Effector memory CD8-positive, alpha-beta T cell (primary cell): ENCODE results near the gene EVC.

ENCODE experiments used
- ATAC-seq: fragments of 150-1000 bp; cut with Tn5 transposase; replicated peaks from 2 replicates; pipeline ENCODE4 v1.10.0; 2021; ENCODE audit warnings: mild to moderate bottlenecking, moderate library complexity
- DNase-seq, 3 experiments: peaks; one replicate each; pipeline ENCODE4 v3.0.0; 2021
- H3K27ac Mint-ChIP-seq, 2 donors: one replicate each; pipeline ENCODE4 v1.8.0; 2022; ENCODE audit warnings: mild to moderate bottlenecking in 2 of 2, mixed read lengths in 2 of 2, moderate library complexity in 2 of 2
- H3K27me3 Mint-ChIP-seq, 2 donors: one replicate each; pipeline ENCODE4 v1.8.0; 2022; ENCODE audit warnings: mixed read lengths in 2 of 2
- H3K36me3 Mint-ChIP-seq: one replicate; pipeline ENCODE4 v1.8.0; 2022; ENCODE audit warnings: mild to moderate bottlenecking, moderate library complexity, mixed read lengths; ENCODE audit not compliant: insufficient read depth
- H3K4me1 Mint-ChIP-seq, 2 donors: one replicate each; pipeline ENCODE4 v1.8.0; 2022; ENCODE audit warnings: low read depth in 2 of 2, mixed read lengths in 2 of 2
- H3K4me3 Mint-ChIP-seq, 2 donors: one replicate each; pipeline ENCODE4 v1.8.0; 2022; ENCODE audit warnings: mild to moderate bottlenecking in 2 of 2, mixed read lengths in 2 of 2, moderate library complexity in 2 of 2
- H3K9me3 Mint-ChIP-seq, 2 donors: one replicate each; pipeline ENCODE4 v1.8.0; 2022; ENCODE audit warnings: mixed read lengths in 2 of 2

EVC gene

GRCh38 chr4:5813882-5814255 is 102.9 kb downstream of the EVC start:
- Mint-ChIP-seq H3K9me3 (no peaks in the 10 kb centered on the region), H3K27me3 (peaks cover 7 to 24% of the 10 kb centered on the region in 2 donors), H3K36me3 (peaks cover 4% of the 10 kb centered on the region), H3K27ac (no peak overlapping the region), H3K4me1 (no peaks in the 10 kb centered on the region), H3K4me3 (no peak overlapping the region)
- ATAC-seq (no peak), DNase-seq (no peak)

GRCh38 chr4:5814421-5814820 is 103.4 kb downstream of the EVC start:
- H3K9me3 Mint-ChIP-seq = no peaks in the 10 kb centered on the region
- no peaks in the 10 kb centered on the region for H3K4me1 Mint-ChIP-seq
- DNase-seq (no peak), ATAC-seq (no peak)
- peaks cover 4% of the 10 kb centered on the region for H3K36me3 Mint-ChIP-seq
- no peak overlapping the region for H3K27ac Mint-ChIP-seq
- H3K4me3 Mint-ChIP-seq = no peak overlapping the region
- peaks cover 7 to 24% of the 10 kb centered on the region in 2 donors for H3K27me3 Mint-ChIP-seq

DNA sequence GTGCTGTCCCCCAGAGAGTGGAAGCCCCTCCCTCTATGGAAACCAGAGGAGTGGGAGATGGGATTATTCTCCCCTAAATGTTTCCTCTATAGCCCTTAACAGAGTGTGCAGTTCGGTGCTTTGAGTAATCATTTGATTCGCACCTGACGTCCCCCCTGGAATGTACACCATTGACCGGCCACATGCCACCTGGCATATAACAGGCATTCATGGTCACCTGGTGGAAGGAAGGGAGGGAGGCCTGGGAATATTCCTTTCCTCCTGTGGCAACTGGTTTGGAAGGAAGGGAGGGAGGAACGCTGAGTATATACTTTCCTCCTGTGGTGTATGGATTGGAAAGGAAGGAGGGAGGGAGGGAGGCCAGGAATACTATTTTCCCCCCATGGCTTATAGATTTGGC is 104.6 kb downstream of the EVC start:
- Mint-ChIP-seq H3K4me1 (no peaks in the 10 kb centered on the region), H3K27ac (no peak overlapping the region)

GRCh38 chr4:5816101-5816500 is 105.1 kb downstream of the EVC start:
- Mint-ChIP-seq H3K4me1 (no peaks in the 10 kb centered on the region), H3K36me3 (peaks cover 4% of the 10 kb centered on the region), H3K27ac (no peak overlapping the region), H3K27me3 (peaks cover 7 to 24% of the 10 kb centered on the region in 2 donors), H3K4me3 (no peak overlapping the region), H3K9me3 (no peaks in the 10 kb centered on the region)
- ATAC-seq = no peak
- no peak for DNase-seq

More for the DNA sequence above, 104.6 kb downstream of the EVC start:
- H3K9me3 Mint-ChIP-seq = no peaks in the 10 kb centered on the region
- ATAC-seq (no peak), DNase-seq (no peak)
- peaks cover 4% of the 10 kb centered on the region for H3K36me3 Mint-ChIP-seq
- no peak overlapping the region for H3K4me3 Mint-ChIP-seq
- H3K27me3 Mint-ChIP-seq = peaks cover 7 to 24% of the 10 kb centered on the region in 2 donors

DNA sequence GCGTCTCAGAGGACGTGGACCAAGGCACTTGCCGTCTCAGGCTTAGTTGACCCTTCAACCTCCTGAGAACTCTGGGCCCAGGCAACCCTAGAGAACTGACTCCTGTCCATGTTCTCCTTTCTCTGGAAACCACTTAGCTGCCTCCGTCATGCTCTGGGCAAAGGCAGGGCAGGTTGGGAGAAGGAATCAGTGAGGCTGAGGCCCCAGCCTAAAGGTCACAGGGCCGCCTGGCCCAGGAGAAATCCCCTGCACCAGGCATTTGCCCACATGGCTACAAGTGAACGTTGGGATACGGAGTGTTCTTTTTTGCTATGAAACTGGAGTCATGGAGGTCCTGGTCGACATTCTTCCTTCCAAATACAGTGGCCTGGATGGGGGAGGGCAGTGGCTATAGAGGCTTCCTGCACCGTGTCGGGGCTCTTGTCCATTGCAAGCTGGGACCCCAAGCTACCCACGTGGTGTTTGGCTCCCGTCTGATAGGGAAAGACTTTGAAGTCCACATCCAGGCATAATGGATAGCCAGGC is 105.9 kb downstream of the EVC start:
- Mint-ChIP-seq H3K27ac (no peak overlapping the region), H3K9me3 (no peaks in the 10 kb centered on the region), H3K4me3 (no peak overlapping the region), H3K4me1 (no peaks in the 10 kb centered on the region), H3K27me3 (peaks cover 7 to 24% of the 10 kb centered on the region in 2 donors), H3K36me3 (peaks cover 4% of the 10 kb centered on the region)
- ATAC-seq (no peak), DNase-seq (no peak)

GRCh38 chr4:5821665-5822358 is 110.8 kb downstream of the EVC start:
- DNase-seq (no peak), ATAC-seq (no peak)
- Mint-ChIP-seq H3K4me1 (peaks cover under 1 to 2% of the 10 kb centered on the region in 2 donors), H3K36me3 (no peaks in the 10 kb centered on the region), H3K4me3 (no peak overlapping the region), H3K27me3 (peaks cover 0 to 3% of the 10 kb centered on the region in 2 donors), H3K27ac (no peak overlapping the region), H3K9me3 (no peaks in the 10 kb centered on the region)

DNA sequence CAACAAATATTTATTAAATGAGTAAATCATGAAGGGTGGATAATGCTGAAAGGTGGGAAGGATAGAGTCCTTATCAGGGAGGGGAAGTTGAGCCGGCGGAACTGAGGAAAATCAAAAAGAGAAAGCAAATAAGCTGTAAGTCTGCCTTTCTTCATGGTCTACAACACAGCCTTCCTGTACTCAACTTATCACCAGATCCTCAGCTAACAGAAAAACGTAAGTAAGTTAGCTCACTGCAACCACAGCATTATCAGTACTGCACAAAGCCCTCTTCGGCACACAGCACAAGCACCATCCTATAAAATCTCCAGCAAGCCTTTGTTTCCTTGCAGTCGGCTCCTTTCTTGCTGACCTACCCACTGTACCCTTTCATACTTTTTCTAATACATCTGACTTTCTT is 111.6 kb downstream of the EVC start:
- Mint-ChIP-seq H3K36me3 (no peaks in the 10 kb centered on the region), H3K27ac (no peak overlapping the region), H3K4me1 (peaks cover 2 to 3% of the 10 kb centered on the region in 2 donors), H3K27me3 (peaks cover 0 to 6% of the 10 kb centered on the region in 2 donors), H3K4me3 (no peak overlapping the region), H3K9me3 (no peaks in the 10 kb centered on the region)
- ATAC-seq (no peak), DNase-seq (no peak)

- Mint-ChIP-seq H3K27me3 (peaks cover 0 to 17% of the 10 kb centered on the region in 2 donors), H3K9me3 (no peaks in the 10 kb centered on the region), H3K27ac (no peak overlapping the region), H3K4me1 (peaks cover 2 to 3% of the 10 kb centered on the region in 2 donors), H3K36me3 (no peaks in the 10 kb centered on the region), H3K4me3 (no peak overlapping the region)
- no peak for ATAC-seq
- no peak for DNase-seq
Measured at GRCh38 chr4:5823542-5824211, 112.7 kb downstream of the EVC start.

GRCh38 chr4:5824227-5824626 is 113.2 kb downstream of the EVC start:
- no peak overlapping the region for H3K4me3 Mint-ChIP-seq
- no peak overlapping the region for H3K27ac Mint-ChIP-seq
- H3K4me1 Mint-ChIP-seq = peaks cover 2 to 3% of the 10 kb centered on the region in 2 donors
- ATAC-seq = no peak
- H3K36me3 Mint-ChIP-seq = no peaks in the 10 kb centered on the region
- DNase-seq = no peak
- H3K9me3 Mint-ChIP-seq = no peaks in the 10 kb centered on the region
- peaks cover 0 to 18% of the 10 kb centered on the region in 2 donors for H3K27me3 Mint-ChIP-seq

DNA sequence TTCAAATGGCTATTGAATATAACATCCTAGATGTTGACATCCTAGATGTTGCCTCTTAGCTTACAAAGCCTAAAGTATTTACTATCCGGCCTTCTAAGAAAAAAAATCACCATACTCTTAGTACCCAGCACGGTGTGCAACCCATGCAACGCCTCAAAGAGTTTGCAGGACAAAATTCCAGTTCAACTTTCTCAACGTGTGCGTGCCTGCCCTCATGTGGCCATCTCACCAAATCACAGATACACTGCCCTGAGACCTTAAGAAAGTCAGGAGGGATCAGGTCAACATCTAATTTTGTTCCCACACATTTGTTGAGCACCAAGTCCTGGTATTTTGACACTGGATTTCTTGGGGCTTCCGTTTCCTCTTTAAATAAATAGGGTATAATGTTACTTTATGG is 113.6 kb downstream of the EVC start:
- Mint-ChIP-seq H3K9me3 (no peaks in the 10 kb centered on the region), H3K4me1 (peaks cover 2 to 3% of the 10 kb centered on the region in 2 donors), H3K36me3 (no peaks in the 10 kb centered on the region), H3K27me3 (peaks cover 0 to 18% of the 10 kb centered on the region in 2 donors), H3K27ac (no peak overlapping the region), H3K4me3 (no peak overlapping the region)
- DNase-seq = no peak
- ATAC-seq = no peak

DNA sequence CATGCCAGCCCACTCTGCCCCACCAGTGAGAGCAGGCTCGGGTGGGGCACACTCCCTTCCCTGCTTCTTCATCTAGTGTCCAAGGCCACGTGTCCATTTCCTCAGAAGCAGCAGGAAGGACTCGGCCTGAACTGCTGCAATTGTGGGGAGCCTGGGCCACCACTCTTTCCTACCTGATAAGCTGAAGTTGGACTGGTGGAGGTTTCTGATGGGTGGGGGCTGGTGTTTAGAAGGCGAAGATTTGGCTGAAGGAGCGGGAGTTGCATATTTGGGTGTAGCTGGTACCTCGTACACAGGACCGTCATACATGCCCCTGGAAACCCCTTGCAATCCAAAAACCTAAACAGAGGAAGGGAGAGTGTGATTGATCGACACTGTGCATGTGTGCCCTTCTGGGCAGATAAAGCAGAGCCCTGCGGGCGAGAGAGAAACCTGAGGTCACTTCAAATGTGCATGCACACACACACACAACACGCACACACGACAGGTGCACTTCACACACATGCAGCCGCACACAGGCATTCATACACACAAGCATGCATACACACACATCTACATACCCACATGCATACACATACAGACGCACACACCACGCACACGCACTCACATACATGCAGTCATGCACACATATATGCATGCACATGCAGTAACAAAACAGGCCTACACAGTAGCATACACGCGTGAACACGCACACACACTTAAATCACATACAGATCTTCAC is 114.5 kb downstream of the EVC start:
- DNase-seq = no peak
- H3K27me3 Mint-ChIP-seq = peaks cover 0 to 18% of the 10 kb centered on the region in 2 donors
- no peak overlapping the region for H3K4me3 Mint-ChIP-seq
- no peaks in the 10 kb centered on the region for H3K9me3 Mint-ChIP-seq
- no peak for ATAC-seq
- peaks cover 2 to 3% of the 10 kb centered on the region in 2 donors for H3K4me1 Mint-ChIP-seq
- no peaks in the 10 kb centered on the region for H3K36me3 Mint-ChIP-seq
- H3K27ac Mint-ChIP-seq = no peak overlapping the region

DNA sequence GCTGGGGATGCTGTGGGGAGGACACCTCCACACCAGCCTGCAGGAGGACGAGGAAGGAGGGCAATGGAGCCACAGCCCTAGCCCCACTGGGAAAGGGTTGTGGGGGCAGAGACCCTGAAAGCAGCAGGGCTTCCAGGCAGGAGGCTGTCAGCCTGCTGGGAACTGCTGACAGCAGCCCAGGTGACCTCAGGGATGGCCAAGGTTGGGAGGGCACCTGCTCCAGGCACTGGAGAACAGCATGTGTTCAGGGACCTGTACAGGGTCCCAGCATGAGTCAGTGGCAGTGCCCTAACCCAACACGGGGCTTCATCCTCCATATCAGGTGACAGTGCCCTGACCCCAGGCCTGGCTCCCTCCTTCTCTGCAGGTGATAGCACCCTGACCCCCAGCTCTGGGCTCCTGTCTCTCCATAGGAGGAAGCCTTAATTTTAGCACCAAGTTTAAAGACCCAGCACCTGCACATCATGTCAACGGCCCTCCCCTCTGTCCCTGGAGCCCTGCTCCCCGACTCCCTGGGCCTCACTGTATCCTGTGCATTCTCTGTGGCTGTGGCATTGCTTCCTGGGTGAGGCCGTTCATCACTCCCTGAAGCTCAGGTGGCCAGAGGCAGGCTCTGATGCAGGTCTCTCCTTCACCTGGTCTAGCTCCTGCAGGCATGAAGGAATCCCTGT is 115.6 kb downstream of the EVC start:
- peaks cover 2 to 3% of the 10 kb centered on the region in 2 donors for H3K4me1 Mint-ChIP-seq
- DNase-seq (no peak), ATAC-seq (no peak)
- H3K27ac Mint-ChIP-seq = no peak overlapping the region
- H3K4me3 Mint-ChIP-seq = no peak overlapping the region
- H3K9me3 Mint-ChIP-seq = no peaks in the 10 kb centered on the region
- peaks cover 0 to 18% of the 10 kb centered on the region in 2 donors for H3K27me3 Mint-ChIP-seq
- no peaks in the 10 kb centered on the region for H3K36me3 Mint-ChIP-seq
